Natural killer cell (primary cell): Measurements from ENCODE around the gene TINAGL1. TPM values are rescaled to one million over a fixed set of nuclear protein-coding genes. Genes with fewer than 3 reads are reported as not detected.

Experiments
- ATAC-seq, 3 donors: fragments of 150-1000 bp in 2 of 3; fragments of 200-7000 bp in 1 of 3; cut with Tn5 transposase; 1 replicate in 1 of 3; 2 replicates in 2 of 3; pipeline ENCODE4 v1.10.0; 2021; ENCODE audit warnings: mild to moderate bottlenecking in 2 of 3, moderate library complexity in 2 of 3
- DNase-seq, 2 donors: peaks; one replicate each; pipeline versions ENCODE4 v3.0.0 to v3.0.0-alpha.2; 2013 to 2021; ENCODE audit warnings: mixed read lengths in 1 of 2
- H3K27ac ChIP-seq: one replicate; pipeline ENCODE4 v1.5.1; 2013; ENCODE audit warnings: mild to moderate bottlenecking, low read length
- H3K27me3 ChIP-seq: one replicate; pipeline ENCODE4 v1.6.1; 2013; ENCODE audit warnings: low read length; ENCODE audit not compliant: control insufficient read depth, insufficient read depth
- H3K36me3 ChIP-seq: one replicate; pipeline ENCODE4 v1.6.1; 2013; ENCODE audit warnings: low read length; ENCODE audit not compliant: control insufficient read depth, insufficient read depth
- H3K4me1 ChIP-seq: one replicate; pipeline ENCODE4 v1.6.1; 2013; ENCODE audit warnings: low read length; ENCODE audit not compliant: control insufficient read depth, insufficient read depth
- H3K4me3 ChIP-seq: one replicate; pipeline ENCODE4 v1.5.1; 2013; ENCODE audit warnings: low read length
- H3K9me3 ChIP-seq: one replicate; pipeline ENCODE4 v1.6.1; 2013; ENCODE audit warnings: low read length; ENCODE audit not compliant: control insufficient read depth, insufficient read depth
- H3K27ac Mint-ChIP-seq, 2 donors: one replicate each; pipeline ENCODE4 v1.8.0; 2022; ENCODE audit warnings: mild to moderate bottlenecking in 2 of 2, mixed read lengths in 2 of 2, moderate library complexity in 1 of 2
- H3K27me3 Mint-ChIP-seq, 2 donors: one replicate each; pipeline ENCODE4 v1.8.0; 2022; ENCODE audit warnings: low read depth in 2 of 2, mixed read lengths in 2 of 2
- H3K36me3 Mint-ChIP-seq: one replicate; pipeline ENCODE4 v1.8.0; 2022; ENCODE audit warnings: mixed read lengths
- H3K4me1 Mint-ChIP-seq, 2 donors: one replicate each; pipeline ENCODE4 v1.8.0; 2022; ENCODE audit warnings: mixed read lengths in 2 of 2
- H3K4me3 Mint-ChIP-seq: one replicate; pipeline ENCODE4 v1.8.0; 2022; ENCODE audit warnings: mild to moderate bottlenecking, moderate library complexity, mixed read lengths
- H3K9me3 Mint-ChIP-seq, 2 donors: one replicate each; pipeline ENCODE4 v1.8.0; 2022; ENCODE audit warnings: mixed read lengths in 2 of 2
- WGBS: methylation state at CpG from one replicate; pipeline ENCODE4 v1.1.7; 2013; ENCODE audit warnings: missing lambda C conversion rate; ENCODE audit not compliant: insufficient coverage; 5-methylcytosine and 5-hydroxymethylcytosine counted together
- intact Hi-C: fragments of 100-400 bp; cut with micrococcal nuclease; formaldehyde crosslinking; loops from one replicate; pipeline ENCODE4 v1.14.2; 2022
- total RNA-seq, 4 donors: library from RNA; stranded (reverse); fragments of 120-200 nt in 1 of 4; gene quantifications; one replicate each; pipeline versions ENCODE4 v1.2.3 to v1.2.4, GENCODE V29; 2013 to 2022
- TF ChIP-seq, protein P1 (sequence below): fragments of 200-600 bp; IDR thresholded peaks from one replicate; pipeline ENCODE4 v1.8.0; 2022; ENCODE audit warnings: antibody characterized with exemption

TINAGL1 gene
- total RNA-seq, 3 donors from 2014 or later (not counting 1 experiment from before 2014, with no cell fraction given): not detected

DNA sequence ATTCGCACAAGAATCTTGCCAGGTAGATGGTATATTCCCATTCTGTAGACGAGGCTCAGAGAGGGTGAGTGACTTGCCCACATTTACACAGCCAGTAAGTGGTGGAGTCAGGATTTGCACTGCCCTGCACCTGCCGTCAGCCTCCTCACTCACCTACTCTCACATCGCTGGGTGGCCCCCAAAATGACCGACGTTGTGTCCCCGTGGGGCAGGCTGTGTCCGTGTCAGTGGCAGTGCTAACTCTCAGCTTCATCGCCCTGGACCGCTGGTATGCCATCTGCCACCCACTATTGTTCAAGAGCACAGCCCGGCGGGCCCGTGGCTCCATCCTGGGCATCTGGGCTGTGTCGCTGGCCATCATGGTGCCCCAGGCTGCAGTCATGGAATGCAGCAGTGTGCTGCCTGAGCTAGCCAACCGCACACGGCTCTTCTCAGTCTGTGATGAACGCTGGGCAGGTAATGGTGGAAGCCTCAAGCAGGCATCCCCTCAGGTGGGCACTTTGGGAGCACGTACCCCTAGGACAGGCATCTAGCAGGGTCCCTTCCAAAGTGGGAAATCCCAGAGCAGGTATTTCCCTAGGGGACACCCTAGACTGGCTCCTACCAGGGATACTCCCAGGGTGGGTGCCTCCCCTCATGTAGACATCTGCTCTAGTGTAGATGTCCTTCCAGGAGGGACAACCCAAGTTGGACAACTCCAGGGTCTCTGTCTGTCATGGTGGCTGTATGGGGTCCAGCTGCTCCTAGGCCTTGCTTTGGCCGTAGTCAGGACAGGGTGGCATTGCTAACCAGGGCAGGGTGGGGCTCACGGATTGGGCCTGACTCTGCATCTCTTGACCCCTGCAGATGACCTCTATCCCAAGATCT is 44.5 kb downstream of the TINAGL1 start:
- no peak overlapping the region for H3K27ac ChIP-seq
- H3K9me3 ChIP-seq: no peaks in the 10 kb centered on the region
- peaks cover 13 to 23% of the 10 kb centered on the region in 2 donors for H3K27me3 Mint-ChIP-seq
- ATAC-seq: no peak
- DNase-seq: peak in 1 of 2 donors; percentile 2
- H3K36me3 ChIP-seq: no peaks in the 10 kb centered on the region
- no peak overlapping the region for H3K4me3 Mint-ChIP-seq
- no peaks in the 10 kb centered on the region for H3K36me3 Mint-ChIP-seq
- intact Hi-C loops: no loop called here
- TF ChIP-seq, protein P1, sequence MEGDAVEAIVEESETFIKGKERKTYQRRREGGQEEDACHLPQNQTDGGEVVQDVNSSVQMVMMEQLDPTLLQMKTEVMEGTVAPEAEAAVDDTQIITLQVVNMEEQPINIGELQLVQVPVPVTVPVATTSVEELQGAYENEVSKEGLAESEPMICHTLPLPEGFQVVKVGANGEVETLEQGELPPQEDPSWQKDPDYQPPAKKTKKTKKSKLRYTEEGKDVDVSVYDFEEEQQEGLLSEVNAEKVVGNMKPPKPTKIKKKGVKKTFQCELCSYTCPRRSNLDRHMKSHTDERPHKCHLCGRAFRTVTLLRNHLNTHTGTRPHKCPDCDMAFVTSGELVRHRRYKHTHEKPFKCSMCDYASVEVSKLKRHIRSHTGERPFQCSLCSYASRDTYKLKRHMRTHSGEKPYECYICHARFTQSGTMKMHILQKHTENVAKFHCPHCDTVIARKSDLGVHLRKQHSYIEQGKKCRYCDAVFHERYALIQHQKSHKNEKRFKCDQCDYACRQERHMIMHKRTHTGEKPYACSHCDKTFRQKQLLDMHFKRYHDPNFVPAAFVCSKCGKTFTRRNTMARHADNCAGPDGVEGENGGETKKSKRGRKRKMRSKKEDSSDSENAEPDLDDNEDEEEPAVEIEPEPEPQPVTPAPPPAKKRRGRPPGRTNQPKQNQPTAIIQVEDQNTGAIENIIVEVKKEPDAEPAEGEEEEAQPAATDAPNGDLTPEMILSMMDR: no peak
- H3K4me1 ChIP-seq: peaks cover 9% of the 10 kb centered on the region
- H3K4me3 ChIP-seq: no peak overlapping the region
- 96% methylated on average over 20 of the region's 20 CpGs for WGBS
- no peak overlapping the region for H3K27ac Mint-ChIP-seq
- no peaks in the 10 kb centered on the region for H3K9me3 Mint-ChIP-seq
- H3K4me1 Mint-ChIP-seq: peaks cover 12 to 13% of the 10 kb centered on the region in 2 donors
- peaks cover 22% of the 10 kb centered on the region for H3K27me3 ChIP-seq

DNA sequence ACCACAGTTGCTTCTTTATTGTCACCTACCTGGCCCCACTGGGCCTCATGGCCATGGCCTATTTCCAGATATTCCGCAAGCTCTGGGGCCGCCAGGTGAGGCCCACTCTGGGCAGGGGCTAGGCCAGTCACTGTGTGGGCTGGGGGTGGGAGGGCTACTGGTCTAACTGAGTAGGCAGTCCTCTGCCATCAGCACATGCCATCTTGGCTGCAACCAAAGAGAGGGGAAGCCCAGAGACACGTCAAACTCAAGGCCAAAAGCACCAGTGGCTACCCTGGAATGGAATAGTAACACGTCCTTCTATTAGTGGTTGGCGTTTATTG is 45.1 kb downstream of the TINAGL1 start:
- Mint-ChIP-seq H3K4me3 (no peak overlapping the region), H3K4me1 (peaks cover 12 to 13% of the 10 kb centered on the region in 2 donors), H3K36me3 (no peaks in the 10 kb centered on the region), H3K27me3 (peaks cover 11 to 22% of the 10 kb centered on the region in 2 donors), H3K9me3 (no peaks in the 10 kb centered on the region), H3K27ac (no peak overlapping the region)
- ATAC-seq: no peak
- Histone ChIP-seq H3K27me3 (peaks cover 21% of the 10 kb centered on the region), H3K9me3 (no peaks in the 10 kb centered on the region), H3K4me3 (no peak overlapping the region), H3K36me3 (no peaks in the 10 kb centered on the region), H3K4me1 (peaks cover 9% of the 10 kb centered on the region), H3K27ac (no peak overlapping the region)
- intact Hi-C loops: no loop called here
- TF ChIP-seq, protein P1: no peak
- 91% methylated on average over 5 of the region's 5 CpGs for WGBS
- peak in 1 of 2 donors; percentile 1 for DNase-seq

DNA sequence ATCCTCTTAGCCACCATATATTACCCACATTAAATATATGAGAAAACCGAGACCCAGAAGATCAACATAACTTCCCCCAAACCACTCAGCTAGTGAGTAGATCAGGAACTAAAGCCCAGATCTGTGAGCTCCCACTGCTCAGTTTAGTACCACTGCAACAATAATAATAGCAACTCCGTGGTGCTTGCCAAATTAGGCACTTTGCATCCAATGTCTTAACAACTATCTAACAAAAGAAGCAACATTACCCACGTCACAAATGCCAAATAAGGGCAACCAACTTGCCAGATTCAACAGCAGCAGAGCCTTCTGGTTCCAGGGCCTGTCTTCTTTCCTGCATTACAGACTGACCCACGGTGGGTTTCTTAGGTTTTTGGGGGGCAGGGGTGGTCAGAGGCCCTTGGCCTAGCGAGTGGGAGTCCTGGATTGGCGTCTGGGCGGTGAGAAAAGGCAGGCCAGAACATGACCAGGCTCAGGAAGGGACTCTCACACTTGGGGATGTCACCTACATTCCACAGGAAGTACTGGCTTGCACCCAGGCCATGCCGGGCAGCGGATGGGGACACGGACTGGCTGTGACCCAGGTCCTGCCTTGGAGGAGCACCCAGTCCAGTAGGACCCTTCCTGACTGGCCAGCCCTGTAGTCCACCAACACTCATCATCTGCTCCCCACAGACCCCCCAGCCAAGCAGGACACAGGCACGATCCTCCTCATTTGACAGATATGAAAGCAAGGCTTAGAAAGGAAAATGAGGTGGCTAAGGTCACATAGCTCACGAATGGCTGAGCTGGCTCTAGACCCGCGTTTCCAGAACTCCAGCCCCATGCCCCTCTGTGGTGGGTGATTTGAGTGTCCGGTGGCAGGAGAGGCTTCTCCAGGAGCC is 45.8 kb downstream of the TINAGL1 start:
- H3K4me3 ChIP-seq: no peak overlapping the region
- peaks cover 15% of the 10 kb centered on the region for H3K27me3 ChIP-seq
- peaks cover 4% of the 10 kb centered on the region for H3K36me3 ChIP-seq
- Mint-ChIP-seq H3K27me3 (peaks cover 4 to 16% of the 10 kb centered on the region in 2 donors), H3K4me3 (no peak overlapping the region), H3K4me1 (peaks cover 11% of the 10 kb centered on the region in 2 donors), H3K36me3 (no peaks in the 10 kb centered on the region), H3K27ac (no peak overlapping the region), H3K9me3 (no peaks in the 10 kb centered on the region)
- peaks cover 9% of the 10 kb centered on the region for H3K4me1 ChIP-seq
- H3K27ac ChIP-seq: no peak overlapping the region
- WGBS: 76% methylated on average over 15 of the region's 15 CpGs
- intact Hi-C loops: no loop called here
- ATAC-seq: no peak
- TF ChIP-seq, protein P1: no peak
- peak in 1 of 2 donors; percentile 1 for DNase-seq
- H3K9me3 ChIP-seq: no peaks in the 10 kb centered on the region
